H1 (cell line): Measurements from ENCODE around the gene TNFRSF14. TPM values are rescaled to one million over a fixed set of nuclear protein-coding genes. Genes with fewer than 3 reads are reported as not detected.

Experiments used
- CTCF ChIA-PET: fragments of 300-600 bp; sonication (Branson Sonifier 250); formaldehyde crosslinking; loops from one replicate; lab custom pipeline; 2021; ENCODE audit not compliant: partially characterized antibody; lab: Charles Lee
- POLR2A ChIA-PET: fragments of 300-600 bp; sonication (Branson Sonifier 250); formaldehyde crosslinking; loops from one replicate; lab custom pipeline; 2021; ENCODE audit warnings: inconsistent platforms; ENCODE audit not compliant: partially characterized antibody; lab: Charles Lee
- DNase-seq, 2 experiments: peaks; one replicate each; pipeline versions ENCODE4 v3.0.0 to v3.0.0-alpha.2; 2010 to 2022; ENCODE audit warnings: low spot score in 2 of 2, low read depth in 1 of 2, mixed read lengths in 1 of 2
- FAIRE-seq: peaks from 2 replicates; lab custom pipeline; 2011; peaks lifted over from hg19 to GRCh38; lab: Jason Lieb, UNC
- H2AFZ ChIP-seq: 2 replicates; pipeline ENCODE4 v1.8.1; 2012; ENCODE audit warnings: low read length, inconsistent platforms
- H2AK5ac ChIP-seq: 2 replicates; pipeline ENCODE4 v1.6.1; 2013; ENCODE audit warnings: low read depth, low read length
- H2BK120ac ChIP-seq: replicated peaks from 2 replicates; pipeline ENCODE3; 2013; ENCODE audit warnings: low read depth, low read length, inconsistent platforms
- H2BK12ac ChIP-seq: 2 replicates; pipeline ENCODE4 v1.6.1; 2013; ENCODE audit warnings: low read depth, low read length
- H2BK15ac ChIP-seq: 2 replicates; pipeline ENCODE4 v1.6.1; 2013; ENCODE audit warnings: low read length
- H2BK20ac ChIP-seq: 2 replicates; pipeline ENCODE4 v1.6.1; 2013; ENCODE audit warnings: low read length
- H2BK5ac ChIP-seq: 2 replicates; pipeline ENCODE4 v1.6.1; 2013; ENCODE audit warnings: low read depth, low read length
- H3K14ac ChIP-seq: 2 replicates; pipeline ENCODE4 v1.6.1; 2013; ENCODE audit warnings: inconsistent platforms; ENCODE audit not compliant: insufficient read length
- H3K18ac ChIP-seq: 2 replicates; pipeline ENCODE4 v1.6.1; 2013; ENCODE audit warnings: low read length; ENCODE audit errors: extremely low read depth
- H3K23ac ChIP-seq: 2 replicates; pipeline ENCODE4 v1.6.1; 2013; ENCODE audit warnings: inconsistent platforms; ENCODE audit not compliant: insufficient read length
- H3K23me2 ChIP-seq: 2 replicates; pipeline ENCODE4 v1.6.1; 2013; ENCODE audit warnings: low read depth, low read length
- H3K27ac ChIP-seq: 2 replicates; pipeline ENCODE4 v1.6.1; 2011; ENCODE audit warnings: low read depth, low read length, inconsistent platforms
- H3K27me3 ChIP-seq, 4 experiments: replicated peaks in 1 of 4; 1 replicate in 1 of 4; 2 replicates in 3 of 4; pipeline versions ENCODE4 v1.6.1 to v1.8.1; 2011 to 2013; ENCODE audit warnings: low read length in 3 of 4, mild to moderate bottlenecking in 3 of 4, inconsistent platforms in 2 of 4, mixed read lengths in 2 of 4, moderate library complexity in 1 of 4; ENCODE audit not compliant: control insufficient read depth in 3 of 4, insufficient read depth in 3 of 4; ENCODE audit errors: extremely low read depth in 1 of 4
- H3K36me3 ChIP-seq, 4 experiments: 2 replicates each; pipeline versions ENCODE4 v1.6.1 to v1.8.1; 2011 to 2013; ENCODE audit warnings: mild to moderate bottlenecking in 4 of 4, low read length in 3 of 4, moderate library complexity in 2 of 4, control low read depth in 1 of 4, inconsistent platforms in 1 of 4; ENCODE audit not compliant: insufficient read depth in 4 of 4, control insufficient read depth in 2 of 4
- H3K4ac ChIP-seq: replicated peaks from 2 replicates; pipeline ENCODE3; 2013; ENCODE audit warnings: low read length, low read depth, mixed read lengths, inconsistent platforms; ENCODE audit not compliant: insufficient read length
- H3K4me1 ChIP-seq, 4 experiments: replicated peaks in 1 of 4; 1 replicate in 1 of 4; 2 replicates in 3 of 4; pipeline versions ENCODE4 v1.6.1 to v1.8.1; 2011 to 2013; ENCODE audit warnings: low read length in 3 of 4, inconsistent platforms in 2 of 4, mixed read lengths in 1 of 4; ENCODE audit not compliant: insufficient read depth in 4 of 4, control insufficient read depth in 3 of 4
- H3K4me2 ChIP-seq, 2 experiments: 2 replicates each; pipeline versions ENCODE4 v1.6.1 to v1.8.1; 2011 to 2013; ENCODE audit warnings: low read depth in 2 of 2, low read length in 2 of 2, control low read depth in 1 of 2, inconsistent platforms in 1 of 2, mild to moderate bottlenecking in 1 of 2; ENCODE audit not compliant: insufficient read depth in 1 of 2
- H3K4me3 ChIP-seq, 4 experiments: fragments of 200-600, 300-600 bp in 1 of 4; sonication (generic), shearing (Covaris generic), sonication (Bioruptor Twin) in 1 of 4; 2 replicates each; pipeline versions ENCODE4 v1.5.1 to v1.8.1; 2011 to 2016; ENCODE audit warnings: low read length in 4 of 4, low read depth in 3 of 4, control low read depth in 2 of 4, inconsistent platforms in 2 of 4, mild to moderate bottlenecking in 2 of 4, mixed read lengths in 1 of 4, moderate library complexity in 1 of 4; ENCODE audit not compliant: insufficient read depth in 2 of 4; ENCODE audit errors: extremely low read depth in 1 of 4
- H3K56ac ChIP-seq: replicated peaks from 2 replicates; pipeline ENCODE3; 2013; ENCODE audit warnings: low read depth, mild to moderate bottlenecking, mixed read lengths, low read length, inconsistent platforms; ENCODE audit not compliant: insufficient read length
- H3K79me1 ChIP-seq: 2 replicates; pipeline ENCODE4 v1.6.1; 2013; ENCODE audit warnings: low read depth, low read length, control low read depth
- H3K79me2 ChIP-seq, 2 experiments: 2 replicates each; pipeline versions ENCODE4 v1.6.1 to v1.8.1; 2012 to 2013; ENCODE audit warnings: low read length in 2 of 2, mild to moderate bottlenecking in 2 of 2, inconsistent platforms in 1 of 2; ENCODE audit not compliant: insufficient read depth in 2 of 2, control insufficient read depth in 1 of 2
- H3K9ac ChIP-seq, 4 experiments: replicated peaks in 1 of 4; 1 replicate in 1 of 4; 2 replicates in 3 of 4; pipeline versions ENCODE4 v1.6.1 to v1.8.1; 2011 to 2013; ENCODE audit warnings: low read depth in 3 of 4, low read length in 3 of 4, control low read depth in 2 of 4, mild to moderate bottlenecking in 2 of 4, moderate library complexity in 2 of 4, inconsistent platforms in 1 of 4; ENCODE audit errors: extremely low read depth in 1 of 4
- H3K9me3 ChIP-seq, 2 experiments: 2 replicates each; pipeline versions ENCODE4 v1.6.1 to v1.8.1; 2012 to 2013; ENCODE audit warnings: mild to moderate bottlenecking in 2 of 2, moderate library complexity in 2 of 2, control low read depth in 1 of 2, inconsistent platforms in 1 of 2, low read depth in 1 of 2, low read length in 1 of 2, mixed read lengths in 1 of 2; ENCODE audit not compliant: insufficient read depth in 2 of 2
- H4K20me1 ChIP-seq, 2 experiments: replicated peaks in 1 of 2; 2 replicates each; pipeline versions ENCODE3 to v1.8.1; 2011 to 2013; ENCODE audit warnings: inconsistent platforms in 2 of 2, low read length in 2 of 2, mild to moderate bottlenecking in 1 of 2; ENCODE audit not compliant: insufficient read depth in 2 of 2, control insufficient read depth in 1 of 2
- H4K5ac ChIP-seq: 2 replicates; pipeline ENCODE4 v1.6.1; 2013; ENCODE audit warnings: low read length, low read depth, mixed read lengths, inconsistent platforms; ENCODE audit not compliant: insufficient read length
- H4K8ac ChIP-seq: 2 replicates; pipeline ENCODE4 v1.8.0; 2013; ENCODE audit warnings: mild to moderate bottlenecking, moderate library complexity, low read length, inconsistent platforms; ENCODE audit not compliant: insufficient read depth; ENCODE audit errors: extremely low read depth
- H4K91ac ChIP-seq: replicated peaks from 2 replicates; pipeline ENCODE3; 2013; ENCODE audit warnings: low read length, mixed read lengths, inconsistent platforms; ENCODE audit not compliant: insufficient read length
- TAF1 ChIP-seq: IDR thresholded peaks from 2 replicates; pipeline ENCODE4 v1.6.1; 2011; ENCODE audit warnings: mild to moderate bottlenecking, low read depth, low read length
- WGBS, 2 experiments: shearing (Covaris generic) in 1 of 2; methylation state at CpG; one replicate each; pipeline versions ENCODE4 v1.1.6 to v1.1.7; 2013 to 2015; ENCODE audit warnings: low lambda C conversion rate in 2 of 2, mixed read lengths in 2 of 2, inconsistent platforms in 1 of 2, low coverage in 1 of 2, missing lambda C conversion rate in 1 of 2; ENCODE audit not compliant: insufficient replicate concordance in 2 of 2, insufficient coverage in 1 of 2, insufficient read length in 1 of 2; ENCODE audit errors: extremely low coverage in 1 of 2, missing lambda C conversion rate in 1 of 2; 5-methylcytosine and 5-hydroxymethylcytosine counted together
- polyA plus RNA-seq, 7 experiments: library from polyadenylated mRNA; depleted of rRNA in 3 of 7; stranded (reverse) in 5 of 7; unstranded in 2 of 7; fragments of >200 nt in 5 of 7; fragments of 200-250 nt in 2 of 7; gene quantifications; 1 replicate in 5 of 7; 2 replicates in 1 of 7; 4 replicates in 1 of 7; pipeline versions ENCODE4 v1.2.1 to v1.2.3, GENCODE V29; 2011 to 2013; ENCODE audit warnings: missing spikeins in 2 of 7, mixed read lengths in 2 of 7
- total RNA-seq: library from RNA; stranded (reverse); fragmentation: NEBNext Ultra II Directional; extraction: Animal tissue kit (Norgen Biotek cat#: 25700); gene quantifications from 2 replicates; pipeline ENCODE4 v1.2.1, GENCODE V29; 2021

The TNFRSF14 gene
- total and polyA plus RNA-seq, 2 of the 8 experiments (the other 6 are each of a cell fraction or from before 2014, with no cell fraction given) = 0.36 to 0.50 TPM

GRCh38 chr1:2532485-2533160, 23.5 kb upstream of the TNFRSF14 start:
- DNase-seq = no peak
- H3K14ac ChIP-seq = no peak overlapping the region
- no peak overlapping the region for H2BK15ac ChIP-seq
- no peak overlapping the region for H2BK120ac ChIP-seq
- H3K27ac ChIP-seq = no peak overlapping the region
- POLR2A ChIA-PET = interaction anchor here (1.2 kb wide), 1 partner anchor 23 kb away, joined by 5 read pairs; no protein-coding TSS in a partner anchor
- H3K79me2 ChIP-seq = no peaks in the 10 kb centered on the region
- no peak overlapping the region for H4K5ac ChIP-seq
- H3K18ac ChIP-seq = no peak overlapping the region
- 88% methylated on average over 14 of the region's 23 CpGs; no CpG with 5 or more reads in 1 of the 2 experiments for WGBS, 2 experiments
- no peak overlapping the region for H4K91ac ChIP-seq
- no peak overlapping the region for H2BK20ac ChIP-seq
- H3K4me2 ChIP-seq = no peak overlapping the region
- no peak overlapping the region for H2BK5ac ChIP-seq
- 0 out of 2 replicates have a peak overlapping the region, but pooled peaks have one; percentile 46 for H4K8ac ChIP-seq
- no peaks in the 10 kb centered on the region for H3K36me3 ChIP-seq
- no peak overlapping the region for H2AFZ ChIP-seq
- H2AK5ac ChIP-seq = no peak overlapping the region
- H3K9me3 ChIP-seq = no peaks in the 10 kb centered on the region
- H3K4ac ChIP-seq = no peak overlapping the region
- no peak overlapping the region for H3K9ac ChIP-seq
- H3K4me1 ChIP-seq = peaks cover 0 to 29% (median 16%) of the 10 kb centered on the region in 4 experiments; a peak in 6 of 7 replicates
- no peak for TF ChIP-seq TAF1
- H3K27me3 ChIP-seq = peaks cover 24 to 87% (median 71%) of the 10 kb centered on the region in 4 experiments
- H3K23me2 ChIP-seq = peaks cover 4% of the 10 kb centered on the region; the same call in 1 of the 2 replicates
- no peak overlapping the region for H3K23ac ChIP-seq
- peak overlapping the region; percentile 50; the same call in 1 of the 2 replicates for H2BK12ac ChIP-seq
- CTCF ChIA-PET = interaction anchor here (1.2 to 3.7 kb wide), 5 partner anchors 13 to 56 kb away, joined by 3 to 16 read pairs (median 3); no protein-coding TSS in a partner anchor
- H3K79me1 ChIP-seq = no peaks in the 10 kb centered on the region
- no peak overlapping the region for H3K56ac ChIP-seq
- no peak for FAIRE-seq
- peaks cover 0 to 12% of the 10 kb centered on the region in 2 experiments for H4K20me1 ChIP-seq
- no peak overlapping the region for H3K4me3 ChIP-seq
